ENCODE measurements around the gene PRKACA.

Gene PRKACA

GRCh38 chr19:14061751-14062557, 55.6 kb downstream of the PRKACA start, which contains the start of gene PALM3:
PALM3 (minus strand) TSS chr19:14062076; CDS start chr19:14061980, 96 bp downstream.
- Histone ChIP-seq H3K4me3 (ENCODE audit: low read length) (no peak within 1 kb of the TSS), H3K27me3 (ENCODE audit: control insufficient read depth, insufficient read depth, low read length) (peaks cover 16% of the 10 kb centered on the region), H3K4me1 (ENCODE audit: control insufficient read depth, insufficient read depth, low read length) (no peaks in the 10 kb centered on the region), H3K9ac (ENCODE audit: low read length) (no peak within 1 kb of the TSS), H3K36me3 (ENCODE audit: control insufficient read depth, insufficient read depth, low read length) (no peaks in the 10 kb centered on the region), H3K27ac (ENCODE audit: low read depth, low read length) (no peak within 1 kb of the TSS)

- H3K9ac ChIP-seq (ENCODE audit: low read length), result no peak overlapping the region
- H3K4me1 ChIP-seq (ENCODE audit: control insufficient read depth, insufficient read depth, low read length), result no peaks in the 10 kb centered on the region
- no peak overlapping the region for H3K4me3 ChIP-seq (ENCODE audit: low read length)
- no peak overlapping the region for H3K27ac ChIP-seq (ENCODE audit: low read depth, low read length)
- H3K36me3 ChIP-seq (ENCODE audit: control insufficient read depth, insufficient read depth, low read length), result no peaks in the 10 kb centered on the region
- peaks cover 16% of the 10 kb centered on the region for H3K27me3 ChIP-seq (ENCODE audit: control insufficient read depth, insufficient read depth, low read length)
Measured at GRCh38 chr19:14061081-14061749, 56.3 kb downstream of the PRKACA start.

- Histone ChIP-seq H3K9ac (ENCODE audit: low read length) (no peak overlapping the region), H3K4me1 (ENCODE audit: control insufficient read depth, insufficient read depth, low read length) (no peaks in the 10 kb centered on the region), H3K27ac (ENCODE audit: low read depth, low read length) (no peak overlapping the region), H3K27me3 (ENCODE audit: control insufficient read depth, insufficient read depth, low read length) (peaks cover 16% of the 10 kb centered on the region), H3K4me3 (ENCODE audit: low read length) (no peak overlapping the region), H3K36me3 (ENCODE audit: control insufficient read depth, insufficient read depth, low read length) (no peaks in the 10 kb centered on the region)
Measured at GRCh38 chr19:14059652-14060155, 57.9 kb downstream of the PRKACA start.

GRCh38 chr19:14059093-14059480, 58.5 kb downstream of the PRKACA start:
- Histone ChIP-seq H3K4me3 (ENCODE audit: low read length) (no peak overlapping the region), H3K27me3 (ENCODE audit: control insufficient read depth, insufficient read depth, low read length) (peaks cover 16% of the 10 kb centered on the region)

GRCh38 chr19:14058182-14059092, 59.1 kb downstream of the PRKACA start:
- peaks cover 16% of the 10 kb centered on the region for H3K27me3 ChIP-seq (ENCODE audit: control insufficient read depth, insufficient read depth, low read length)
- no peaks in the 10 kb centered on the region for H3K4me1 ChIP-seq (ENCODE audit: control insufficient read depth, insufficient read depth, low read length)
- H3K27ac ChIP-seq (ENCODE audit: low read depth, low read length), result no peak overlapping the region
- H3K4me3 ChIP-seq (ENCODE audit: low read length), result no peak overlapping the region
- no peak overlapping the region for H3K9ac ChIP-seq (ENCODE audit: low read length)
- no peaks in the 10 kb centered on the region for H3K36me3 ChIP-seq (ENCODE audit: control insufficient read depth, insufficient read depth, low read length)

More at GRCh38 chr19:14059093-14059480, 58.5 kb downstream of the PRKACA start:
- Histone ChIP-seq H3K9ac (ENCODE audit: low read length) (no peak overlapping the region), H3K4me1 (ENCODE audit: control insufficient read depth, insufficient read depth, low read length) (no peaks in the 10 kb centered on the region), H3K27ac (ENCODE audit: low read depth, low read length) (no peak overlapping the region), H3K36me3 (ENCODE audit: control insufficient read depth, insufficient read depth, low read length) (no peaks in the 10 kb centered on the region)

- no peak overlapping the region for H3K27ac ChIP-seq (ENCODE audit: low read depth, low read length)
- no peaks in the 10 kb centered on the region for H3K36me3 ChIP-seq (ENCODE audit: control insufficient read depth, insufficient read depth, low read length)
- H3K9ac ChIP-seq (ENCODE audit: low read length), result no peak overlapping the region
- peaks cover 13% of the 10 kb centered on the region for H3K27me3 ChIP-seq (ENCODE audit: control insufficient read depth, insufficient read depth, low read length)
- H3K4me3 ChIP-seq (ENCODE audit: low read length), result no peak overlapping the region
- no peaks in the 10 kb centered on the region for H3K4me1 ChIP-seq (ENCODE audit: control insufficient read depth, insufficient read depth, low read length)
Measured at GRCh38 chr19:14056741-14057356, 60.7 kb downstream of the PRKACA start.

- Histone ChIP-seq H3K4me1 (ENCODE audit: control insufficient read depth, insufficient read depth, low read length) (no peaks in the 10 kb centered on the region), H3K9ac (ENCODE audit: low read length) (no peak overlapping the region), H3K27ac (ENCODE audit: low read depth, low read length) (no peak overlapping the region), H3K4me3 (ENCODE audit: low read length) (no peak overlapping the region), H3K27me3 (ENCODE audit: control insufficient read depth, insufficient read depth, low read length) (peaks cover 13% of the 10 kb centered on the region), H3K36me3 (ENCODE audit: control insufficient read depth, insufficient read depth, low read length) (no peaks in the 10 kb centered on the region)
Measured at GRCh38 chr19:14056069-14056666, 61.4 kb downstream of the PRKACA start.

GRCh38 chr19:14055396-14055795, 62.2 kb downstream of the PRKACA start:
- Histone ChIP-seq H3K27me3 (ENCODE audit: control insufficient read depth, insufficient read depth, low read length) (peaks cover 13% of the 10 kb centered on the region), H3K4me1 (ENCODE audit: control insufficient read depth, insufficient read depth, low read length) (no peaks in the 10 kb centered on the region), H3K36me3 (ENCODE audit: control insufficient read depth, insufficient read depth, low read length) (peaks cover 2% of the 10 kb centered on the region), H3K27ac (ENCODE audit: low read depth, low read length) (no peak overlapping the region), H3K9ac (ENCODE audit: low read length) (no peak overlapping the region), H3K4me3 (ENCODE audit: low read length) (no peak overlapping the region)

- Histone ChIP-seq H3K4me1 (ENCODE audit: control insufficient read depth, insufficient read depth, low read length) (no peaks in the 10 kb centered on the region), H3K4me3 (ENCODE audit: low read length) (no peak overlapping the region), H3K9ac (ENCODE audit: low read length) (no peak overlapping the region), H3K27ac (ENCODE audit: low read depth, low read length) (no peak overlapping the region), H3K27me3 (ENCODE audit: control insufficient read depth, insufficient read depth, low read length) (peaks cover 13% of the 10 kb centered on the region), H3K36me3 (ENCODE audit: control insufficient read depth, insufficient read depth, low read length) (peaks cover 2% of the 10 kb centered on the region)
Measured at GRCh38 chr19:14054721-14055120, 62.8 kb downstream of the PRKACA start.

GRCh38 chr19:14054099-14054498, 63.5 kb downstream of the PRKACA start:
- H3K4me1 ChIP-seq (ENCODE audit: control insufficient read depth, insufficient read depth, low read length), result no peaks in the 10 kb centered on the region
- peaks cover 2% of the 10 kb centered on the region for H3K36me3 ChIP-seq (ENCODE audit: control insufficient read depth, insufficient read depth, low read length)
- no peak overlapping the region for H3K9ac ChIP-seq (ENCODE audit: low read length)
- no peak overlapping the region for H3K4me3 ChIP-seq (ENCODE audit: low read length)
- H3K27me3 ChIP-seq (ENCODE audit: control insufficient read depth, insufficient read depth, low read length), result peaks cover 8% of the 10 kb centered on the region
- H3K27ac ChIP-seq (ENCODE audit: low read depth, low read length), result no peak overlapping the region

- Histone ChIP-seq H3K4me1 (ENCODE audit: control insufficient read depth, insufficient read depth, low read length) (no peaks in the 10 kb centered on the region), H3K36me3 (ENCODE audit: control insufficient read depth, insufficient read depth, low read length) (peaks cover 2% of the 10 kb centered on the region), H3K27ac (ENCODE audit: low read depth, low read length) (no peak overlapping the region), H3K27me3 (ENCODE audit: control insufficient read depth, insufficient read depth, low read length) (peaks cover 2% of the 10 kb centered on the region), H3K4me3 (ENCODE audit: low read length) (no peak overlapping the region), H3K9ac (ENCODE audit: low read length) (no peak overlapping the region)
Measured at GRCh38 chr19:14053500-14053899, 64.1 kb downstream of the PRKACA start.
